T47D (cell line): ENCODE data around the gene COL9A2.
A peak's percentile ranks its signal among the peaks of the same experiment; 100 is the strongest.

Source experiments
- DNase-seq, 2 experiments: peaks; one replicate each; pipeline versions ENCODE4 v3.0.0 to v3.0.0-alpha.2; 2011 to 2012; ENCODE audit warnings: low read depth in 1 of 2, low spot score in 1 of 2
- JUND ChIP-seq: IDR thresholded peaks from 2 replicates; pipeline ENCODE4 v1.6.1; 2012; ENCODE audit warnings: low read depth
- in situ Hi-C: cut with HindIII; loops from 2 replicates; pipeline ENCODE4 v1.10.0; 2016; ENCODE audit warnings: low sequenced_read_pairs, low pct_unique_long_range_greater_than_20kb

COL9A2 gene

DNA sequence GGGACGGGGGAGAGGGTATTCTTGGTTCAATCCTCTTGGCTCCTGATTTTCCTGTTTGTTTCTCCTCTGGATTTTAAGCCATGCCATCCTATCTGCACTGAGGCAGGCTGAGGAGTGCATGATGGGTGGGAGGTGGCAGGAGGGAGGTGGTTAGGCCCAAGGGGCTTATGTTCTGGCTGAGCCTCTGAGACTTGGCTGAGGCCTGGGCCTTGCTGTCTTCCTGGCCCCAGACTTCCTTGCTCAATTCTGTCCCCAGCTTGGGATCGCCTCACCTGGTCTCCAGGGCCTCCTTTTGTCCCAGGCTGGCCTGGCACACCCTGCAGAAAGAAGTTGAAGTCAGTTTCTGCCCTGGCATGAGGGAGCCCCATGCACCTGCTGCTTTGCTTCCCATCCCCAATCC is 11.2 kb downstream of the COL9A2 start:
- TF ChIP-seq JUND = no peak
- in situ Hi-C loops = no loop called here
- no peak for DNase-seq

DNA sequence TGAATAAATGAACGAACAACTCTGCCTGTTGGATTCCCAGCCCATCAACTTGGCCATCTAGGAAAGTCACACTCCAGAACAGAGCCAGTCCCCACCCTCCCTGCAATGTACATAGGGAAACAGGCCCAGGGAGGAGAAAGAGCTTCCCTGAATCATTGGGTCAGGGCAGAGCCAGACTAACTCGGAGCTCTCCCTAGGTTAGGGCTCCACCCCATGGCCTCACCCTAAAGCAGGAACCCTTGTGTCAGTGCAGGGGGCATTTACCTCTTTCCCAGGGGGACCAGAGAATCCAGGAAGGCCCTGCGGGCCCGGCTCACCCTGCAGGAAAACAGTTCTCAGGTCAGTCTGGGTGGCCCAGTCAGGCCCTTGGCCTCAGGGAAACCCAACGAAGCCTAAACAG is 11.6 kb downstream of the COL9A2 start:
- peak; percentile 49 to 85 for DNase-seq

DNA sequence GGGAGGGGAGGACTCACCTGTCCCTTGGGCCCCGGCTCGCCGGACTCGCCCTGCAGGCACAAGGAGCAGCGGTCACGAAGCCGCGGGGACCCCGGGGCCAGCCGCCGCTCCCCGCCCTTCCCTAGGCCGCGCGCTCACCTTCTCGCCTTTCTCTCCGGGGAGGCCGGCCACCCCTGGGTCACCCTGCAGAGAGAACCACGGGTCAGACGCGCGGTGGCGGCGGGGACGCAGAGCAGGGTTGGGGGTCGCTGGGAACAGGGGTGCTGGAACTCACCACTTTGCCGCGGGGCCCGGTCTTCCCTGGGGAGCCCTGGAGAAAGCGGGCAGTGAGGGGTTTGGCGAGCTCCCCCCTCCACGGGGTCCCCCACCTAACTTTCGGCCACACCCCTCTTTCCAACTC is 13.3 kb downstream of the COL9A2 start:
- DNase-seq = no peak
- no peak for TF ChIP-seq JUND
- in situ Hi-C loops = no loop called here

More for the DNA sequence above, 11.6 kb downstream of the COL9A2 start:
- no peak for TF ChIP-seq JUND
- in situ Hi-C loops = no loop called here

DNA sequence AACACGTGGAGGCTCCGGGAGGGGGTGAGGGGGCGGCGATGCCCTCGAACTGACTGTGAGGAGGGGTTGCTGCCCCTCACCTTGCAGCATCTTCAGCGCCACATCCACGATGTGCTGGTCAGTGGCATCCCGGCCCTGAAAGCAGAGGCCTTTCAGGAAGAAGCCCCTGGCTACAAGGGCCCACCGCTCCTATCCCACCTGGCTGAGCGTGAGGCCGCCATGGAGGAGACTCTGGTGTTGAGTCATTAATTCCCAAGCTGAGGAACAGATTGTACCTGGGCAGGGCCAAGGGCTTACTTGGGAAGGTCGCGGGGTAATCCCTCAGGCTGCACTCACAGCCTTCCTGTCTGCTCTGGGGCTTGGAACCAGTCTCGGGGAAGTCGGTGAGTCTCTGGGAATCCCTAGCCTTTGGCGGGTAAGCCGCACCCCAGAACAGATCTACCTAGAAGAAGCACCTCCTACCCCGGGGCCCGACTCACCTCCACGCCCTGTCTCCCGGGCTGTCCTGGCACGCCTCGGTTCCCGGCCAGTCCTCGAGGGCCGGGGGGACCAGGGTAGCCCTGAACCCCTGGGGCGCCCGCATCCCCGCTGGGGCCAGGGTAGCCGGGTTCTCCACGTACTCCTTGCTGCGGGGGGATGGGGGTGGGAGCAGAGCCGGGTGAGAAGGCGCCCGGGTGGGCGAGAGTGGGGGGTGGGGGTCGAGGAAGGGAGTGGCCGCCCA is 13.9 kb downstream of the COL9A2 start:
- in situ Hi-C loops = no loop called here
- TF ChIP-seq JUND = no peak
- DNase-seq = no peak

DNA sequence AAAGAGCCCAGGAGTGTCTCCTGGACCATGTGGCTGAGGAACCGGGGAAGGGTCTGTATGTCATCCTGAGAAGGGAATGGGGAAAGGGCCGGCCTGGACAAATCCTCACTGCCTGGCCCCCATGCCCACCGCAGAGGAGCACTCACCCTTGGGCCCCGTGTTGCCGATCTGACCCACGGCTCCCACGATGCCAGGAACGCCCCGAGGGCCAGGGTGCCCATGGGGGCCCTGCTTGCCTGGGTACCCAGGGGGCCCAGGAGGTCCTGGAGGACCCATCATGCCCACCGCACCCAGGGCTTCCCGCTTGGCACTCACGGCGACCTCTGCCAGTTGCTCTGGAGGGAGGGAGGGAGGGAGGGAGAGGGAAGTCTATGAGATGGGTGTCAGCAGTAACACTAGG is 14.6 kb downstream of the COL9A2 start:
- DNase-seq = no peak
- TF ChIP-seq JUND = no peak
- in situ Hi-C loops = no loop called here

DNA sequence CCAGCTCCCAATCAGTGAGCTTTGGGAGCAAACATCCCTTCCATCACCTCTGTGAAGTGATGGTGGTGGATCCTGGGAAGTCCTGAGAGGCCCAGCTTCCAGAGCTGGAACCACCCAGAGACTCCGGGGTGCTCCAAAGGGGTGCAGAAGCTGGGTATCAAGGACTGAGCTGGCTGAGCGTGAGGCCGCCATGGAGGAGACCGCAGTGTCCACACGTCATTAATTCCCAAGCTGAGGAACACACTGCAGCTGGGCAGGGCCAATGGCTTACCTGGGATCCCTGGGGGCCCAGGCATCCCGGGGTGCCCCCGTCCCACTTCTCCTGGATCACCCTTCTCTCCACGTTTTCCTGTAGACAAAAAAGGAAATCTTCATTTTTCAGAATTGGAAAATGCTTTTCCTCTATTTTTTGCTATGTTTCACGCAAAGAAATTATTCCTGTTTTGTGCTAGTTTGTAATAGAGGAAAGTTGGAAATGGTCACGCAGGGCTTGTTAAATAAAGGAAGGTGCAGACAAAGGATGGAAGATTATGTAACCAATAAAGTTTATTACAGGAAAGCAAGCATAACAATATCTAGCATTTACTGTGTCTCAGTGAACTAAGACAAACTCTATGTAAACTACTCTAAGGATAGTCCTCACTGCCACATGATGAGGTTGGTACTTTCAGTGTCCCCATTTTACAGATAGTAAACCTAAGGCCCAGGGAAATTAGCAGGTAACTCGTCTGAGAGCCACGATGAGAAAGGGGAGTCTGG is 15.4 kb downstream of the COL9A2 start:
- in situ Hi-C loops = no loop called here
- TF ChIP-seq JUND = no peak

DNA sequence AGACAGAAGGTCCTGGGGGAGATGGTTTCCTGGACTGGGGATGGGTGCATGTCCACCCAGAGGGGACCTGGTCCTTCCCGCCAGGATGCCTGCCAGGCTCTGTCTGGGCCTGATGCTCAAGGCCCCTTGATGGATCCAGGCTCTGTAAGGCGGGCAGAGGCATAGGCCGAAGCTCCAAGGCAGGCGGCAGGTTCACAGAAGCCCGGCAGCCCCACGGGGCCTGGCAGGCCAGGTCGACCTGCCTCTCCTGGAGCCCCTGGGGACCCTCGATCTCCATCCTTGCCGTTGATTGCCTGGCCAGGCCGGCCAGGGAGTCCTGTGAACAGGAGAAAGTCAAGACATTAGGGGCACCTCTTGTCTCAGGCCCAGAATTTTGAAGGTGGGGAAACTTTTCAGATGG is 16.0 kb downstream of the COL9A2 start:
- in situ Hi-C loops = no loop called here
- no peak for TF ChIP-seq JUND
- DNase-seq = no peak

More for the DNA sequence above, 15.4 kb downstream of the COL9A2 start:
- no peak for DNase-seq

DNA sequence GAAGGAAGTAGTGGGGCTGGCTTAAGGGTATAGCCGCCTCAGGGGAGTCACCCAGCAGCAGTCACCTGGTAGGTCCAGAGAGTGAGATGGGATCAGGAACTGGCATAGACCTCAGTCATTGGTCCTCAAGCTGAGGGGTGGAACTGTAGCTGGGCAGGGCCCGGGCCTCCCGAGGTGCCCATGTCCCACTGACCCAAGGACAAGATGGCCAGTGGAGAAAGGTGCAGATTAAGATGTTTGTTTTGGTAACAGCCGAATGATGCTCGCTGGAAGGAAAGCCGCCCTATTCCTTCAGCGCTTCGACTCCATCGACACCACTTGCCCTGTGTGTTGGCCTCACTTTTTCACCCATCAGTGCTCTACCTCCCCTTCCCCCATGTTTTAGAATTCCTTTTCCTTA is 16.4 kb downstream of the COL9A2 start:
- no peak for DNase-seq
- in situ Hi-C loops = no loop called here
- TF ChIP-seq JUND = no peak

DNA sequence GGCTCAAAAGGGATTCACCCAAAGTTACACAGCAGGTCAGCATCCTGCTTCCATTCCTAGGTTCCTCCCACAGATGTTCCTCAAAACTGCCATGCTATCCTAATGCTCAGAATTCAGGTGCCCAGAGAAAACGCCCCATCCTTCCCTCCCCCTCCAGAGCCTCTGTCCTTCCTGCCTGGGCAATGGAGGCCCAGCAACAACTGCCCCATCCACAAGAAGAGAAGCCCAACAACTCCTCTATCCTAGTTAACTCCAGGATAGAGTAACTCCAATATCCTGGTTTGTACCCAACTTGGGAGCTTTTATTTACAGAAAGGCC is 16.9 kb downstream of the COL9A2 start:
- in situ Hi-C loops = no loop called here
- DNase-seq = no peak
- no peak for TF ChIP-seq JUND

DNA sequence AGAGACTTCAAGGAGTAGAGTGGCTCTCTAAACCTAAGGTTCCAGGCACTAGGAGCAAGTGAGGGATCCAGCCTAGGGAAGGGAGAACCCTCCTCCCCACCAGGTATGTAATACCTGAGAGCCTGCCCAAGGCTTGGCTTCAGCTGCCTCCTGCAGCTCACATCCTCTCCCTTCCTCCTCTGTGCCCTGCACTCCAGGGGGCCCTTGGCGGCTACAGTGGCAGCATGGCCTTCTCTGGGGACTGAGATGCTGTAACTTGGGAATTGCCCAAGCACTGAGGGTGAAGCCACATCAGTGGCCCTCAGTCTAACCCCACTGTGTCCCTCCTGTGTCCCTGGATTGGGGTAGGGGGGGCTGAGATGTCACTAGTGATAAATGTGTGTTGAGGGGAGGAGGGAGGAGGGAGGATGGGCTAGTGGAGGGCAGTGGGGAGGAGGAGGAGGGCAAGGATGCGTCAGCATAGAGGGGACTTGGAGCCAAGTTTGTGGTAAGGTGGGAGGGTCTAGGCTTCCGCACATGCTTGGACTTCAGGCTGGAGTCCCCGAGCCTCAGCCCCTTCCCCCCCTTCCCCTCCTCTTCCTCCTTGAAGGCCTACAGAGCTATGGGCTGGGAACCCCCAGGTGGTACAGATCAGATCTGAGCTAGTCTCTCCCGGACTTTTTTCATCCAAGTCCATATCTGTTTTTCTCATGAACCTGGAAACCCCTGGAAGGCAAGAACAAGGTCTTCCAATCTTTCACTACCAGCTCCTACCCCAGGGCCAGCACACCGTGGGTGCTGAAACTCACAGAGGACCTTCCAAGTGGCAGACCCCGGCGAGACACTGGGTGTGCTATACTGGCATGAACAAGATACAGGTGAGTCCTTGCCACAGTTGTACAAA is 17.5 kb downstream of the COL9A2 start:
- in situ Hi-C loops = no loop called here
- no peak for DNase-seq
- TF ChIP-seq JUND = no peak

DNA sequence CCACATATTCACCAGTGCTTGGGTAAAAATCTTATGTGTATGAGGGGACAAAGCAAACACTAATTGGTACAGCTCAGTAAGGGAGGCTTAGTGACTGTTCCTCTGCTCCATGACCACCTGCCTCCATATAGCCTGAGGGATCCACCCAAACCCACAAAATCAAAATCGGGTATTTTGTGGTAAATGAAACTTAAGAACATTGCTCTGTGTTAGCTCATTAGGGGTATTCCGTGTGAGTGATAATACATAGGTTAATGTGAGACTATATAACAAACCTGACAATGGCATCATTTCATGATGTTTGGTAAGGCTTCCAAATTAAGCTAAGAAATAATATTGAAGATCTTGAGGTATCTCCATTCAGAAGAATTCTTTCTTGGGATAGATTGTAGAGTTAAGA is 25.8 kb downstream of the COL9A2 start:
- DNase-seq = no peak
- no peak for TF ChIP-seq JUND
- in situ Hi-C loops = no loop called here

DNA sequence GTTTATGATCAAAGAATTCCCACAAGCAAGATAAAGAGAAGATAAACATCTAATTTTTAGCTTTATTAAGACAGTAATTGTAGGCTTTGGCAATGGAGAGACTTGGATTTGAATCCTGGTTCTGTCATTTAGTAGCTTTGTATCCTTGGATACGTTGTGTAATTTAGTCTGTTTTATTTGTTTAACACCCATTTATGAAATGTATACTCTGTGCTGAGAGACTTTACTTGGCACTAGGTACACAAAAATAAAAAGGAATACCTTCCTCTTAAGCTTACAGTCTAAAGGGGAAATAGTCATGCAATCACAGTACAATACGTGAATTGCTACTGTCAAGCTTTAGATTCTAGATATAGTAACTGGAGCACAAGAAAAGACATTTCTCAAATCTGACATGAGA is 35.2 kb downstream of the COL9A2 start:
- in situ Hi-C loops = no loop called here
- TF ChIP-seq JUND = no peak
- peak; percentile 13 to 24 for DNase-seq

DNA sequence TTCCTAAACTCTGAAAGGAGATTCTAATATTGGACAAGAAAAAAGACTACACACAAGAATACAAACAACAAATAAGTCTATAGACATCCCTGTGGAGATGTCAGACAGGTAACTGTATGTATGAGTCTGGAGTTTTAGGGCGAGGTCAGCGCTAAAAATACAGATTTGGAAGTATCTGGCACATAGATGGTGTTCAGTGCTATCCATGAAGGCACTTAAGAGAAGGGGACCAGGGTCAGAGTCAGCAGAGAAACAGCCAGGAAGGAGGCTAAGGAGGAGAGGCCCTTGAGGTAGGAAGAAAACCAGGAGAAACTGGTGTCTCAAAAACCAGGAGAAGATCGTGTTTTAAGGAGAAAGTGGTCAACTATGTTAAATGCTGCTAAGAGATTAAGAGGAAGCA is 41.0 kb downstream of the COL9A2 start:
- no peak for DNase-seq
- TF ChIP-seq JUND = no peak
- in situ Hi-C loops = no loop called here
